Measurements from ENCODE around the gene CRYBB3. TPM values are rescaled to one million over a fixed set of nuclear protein-coding genes. Genes with fewer than 3 reads are reported as not detected.
"Not testable (repeated sequence)": the region's sequence is repeated elsewhere in the genome, so short reads cannot be mapped to it uniquely, and the experiment has no call there.

Gene CRYBB3
- total RNA-seq, 2 donors from 2014 or later: not detected

GRCh38 chr22:25174156-25174887 is 25.3 kb upstream of the CRYBB3 start:
- intact Hi-C loops (cut with DNase I): no loop called here
- DNase-seq (no peak), ATAC-seq (no peak)

- intact Hi-C loops (cut with DNase I): no loop called here
- DNase-seq (no peak), ATAC-seq (no peak)
These were observed 24.7 kb upstream of the CRYBB3 start for GRCh38 chr22:25174888-25175411.

- ATAC-seq (no peak), DNase-seq (no peak)
- intact Hi-C loops (cut with DNase I): no loop called here
These were observed 23.5 kb upstream of the CRYBB3 start for GRCh38 chr22:25176175-25176574.

DNA sequence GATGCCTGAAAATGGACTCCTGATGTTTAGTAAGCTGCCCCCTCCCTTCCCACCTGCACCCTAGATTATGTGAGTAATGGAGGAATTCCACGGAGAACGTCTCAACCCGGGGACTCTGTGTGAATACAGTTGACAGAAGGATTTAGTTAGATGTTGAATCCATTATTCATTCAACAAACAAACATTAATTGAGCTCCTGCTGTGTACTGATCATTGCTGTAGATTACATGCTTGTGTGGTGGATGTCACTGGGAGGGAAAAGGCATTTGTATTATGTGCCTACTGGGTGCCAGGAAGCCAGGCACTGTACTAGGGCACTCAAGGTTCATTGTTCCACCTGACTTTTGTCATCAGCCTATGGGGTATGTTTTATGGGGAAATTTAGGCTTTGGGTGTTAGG is 22.9 kb upstream of the CRYBB3 start:
- intact Hi-C loops (cut with DNase I): no loop called here
- ATAC-seq: no peak
- no peak for DNase-seq

DNA sequence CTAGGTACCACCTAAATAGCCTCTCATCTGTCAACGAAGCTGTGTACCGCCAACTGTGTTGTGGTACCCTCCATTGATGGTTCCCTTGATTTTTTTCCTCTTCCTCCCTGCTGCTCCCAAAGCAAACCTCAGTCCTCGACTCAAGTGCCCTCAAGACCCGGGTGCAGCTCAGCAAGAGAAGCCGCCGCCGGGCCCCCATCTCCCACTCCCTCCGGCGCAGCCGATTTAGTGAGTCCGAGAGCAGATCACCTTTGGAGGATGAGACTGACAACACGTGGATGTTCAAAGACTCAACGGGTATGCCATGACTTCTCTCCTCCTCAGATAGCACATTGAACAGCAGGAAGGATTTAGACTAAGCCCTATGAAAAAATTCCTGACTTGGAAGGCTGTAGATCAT is 22.4 kb upstream of the CRYBB3 start:
- DNase-seq: no peak
- ATAC-seq: no peak
- intact Hi-C loops (cut with DNase I): no loop called here

- no peak for ATAC-seq
- DNase-seq: no peak
- intact Hi-C loops (cut with DNase I): no loop called here
These were observed 21.8 kb upstream of the CRYBB3 start for GRCh38 chr22:25177895-25178294.

GRCh38 chr22:25178348-25178747 is 21.3 kb upstream of the CRYBB3 start:
- intact Hi-C loops (cut with DNase I); DNase-seq: not testable (repeated sequence)
- peak in 1 of 2 donors; percentile 63 for ATAC-seq

- DNase-seq; intact Hi-C loops (cut with DNase I): not testable (repeated sequence)
- ATAC-seq: peak; percentile 39 to 63
These were observed 20.6 kb upstream of the CRYBB3 start for GRCh38 chr22:25178869-25179631.

DNA sequence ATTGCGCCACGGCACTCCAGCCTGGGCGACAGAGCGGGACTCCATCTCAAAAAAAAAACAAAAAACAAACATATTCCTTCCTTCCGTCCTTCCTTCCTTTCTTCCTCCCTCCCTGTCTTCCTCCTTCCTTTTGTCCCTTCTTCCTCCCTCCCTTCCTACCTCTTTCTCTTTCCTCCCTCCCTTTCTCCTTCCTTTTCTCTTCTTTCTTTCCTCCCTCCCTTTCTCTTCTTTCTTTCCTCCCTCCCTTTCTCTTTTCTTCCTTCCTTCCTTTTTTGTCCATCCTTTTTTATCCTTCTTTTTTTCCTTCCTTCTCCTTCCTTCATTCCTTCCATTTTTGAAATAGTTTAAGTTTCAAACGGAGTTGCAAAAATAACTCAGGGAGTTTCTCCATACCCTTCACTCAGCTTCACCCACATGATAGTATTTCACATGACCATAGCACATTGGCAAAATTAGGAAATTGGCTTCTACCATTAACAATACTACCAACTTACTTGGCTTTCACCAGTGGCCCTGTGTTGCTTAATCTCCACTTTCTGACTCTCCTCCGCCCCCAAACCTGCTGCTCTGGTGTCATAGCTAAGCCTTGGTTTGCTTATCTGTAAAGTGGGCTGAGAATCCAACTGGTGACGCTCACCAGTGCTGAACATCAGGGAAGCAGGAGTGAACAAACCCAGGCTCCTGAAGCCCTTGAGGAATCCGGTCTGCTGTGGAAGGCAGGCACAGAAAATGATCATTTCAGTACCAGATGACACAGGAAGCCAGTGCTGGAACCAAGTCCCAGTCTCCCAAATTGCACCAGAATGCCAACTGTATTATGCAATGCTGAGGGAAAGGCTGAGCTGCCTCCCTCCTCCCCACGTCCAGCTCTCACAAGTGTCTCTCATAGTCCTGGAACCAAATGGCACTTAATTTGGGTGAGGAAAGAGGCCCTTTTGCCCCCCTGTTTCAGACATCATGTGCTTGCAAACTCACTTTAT is 17.2 kb upstream of the CRYBB3 start:
- no peak for DNase-seq
- peak in 1 of 2 donors; percentile 72 for ATAC-seq
- intact Hi-C loops (cut with DNase I): no loop called here

- DNase-seq (no peak), ATAC-seq (no peak)
- intact Hi-C loops (cut with DNase I): no loop called here
These were observed 15.6 kb upstream of the CRYBB3 start for GRCh38 chr22:25183949-25184619.

- no peak for DNase-seq
- ATAC-seq: no peak
- intact Hi-C loops (cut with DNase I): no loop called here
These were observed 13.5 kb upstream of the CRYBB3 start for GRCh38 chr22:25186140-25186539.

DNA sequence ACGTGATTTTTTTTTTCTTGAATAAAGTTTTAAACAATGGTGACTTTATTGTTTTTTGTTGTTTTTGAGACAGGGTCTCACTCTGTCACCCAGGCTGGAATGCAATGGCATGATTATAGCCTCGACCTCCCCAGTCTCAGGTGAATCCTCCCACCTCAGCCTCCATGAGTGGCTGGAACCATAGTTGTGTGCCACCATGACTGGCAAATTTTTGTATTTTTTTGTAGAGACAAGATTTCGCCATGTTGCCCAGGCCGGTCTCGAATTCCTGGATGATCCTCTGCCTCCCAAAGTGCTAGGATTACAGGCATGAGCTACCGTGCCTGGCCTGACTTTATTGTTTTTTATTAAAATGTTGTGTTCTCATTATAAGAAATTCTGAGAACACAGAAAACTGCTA is 12.2 kb upstream of the CRYBB3 start:
- DNase-seq (no peak), ATAC-seq (no peak)
- intact Hi-C loops (cut with DNase I): no loop called here

- intact Hi-C loops (cut with DNase I): no loop called here
- DNase-seq: no peak
- ATAC-seq: no peak
These were observed 7.3 kb upstream of the CRYBB3 start for GRCh38 chr22:25192406-25192805.

- no peak for ATAC-seq
- no peak for DNase-seq
- intact Hi-C loops (cut with DNase I): no loop called here
These were observed 6.5 kb upstream of the CRYBB3 start for GRCh38 chr22:25193130-25193529.

GRCh38 chr22:25193548-25193947 is 6.1 kb upstream of the CRYBB3 start:
- intact Hi-C loops (cut with DNase I): no loop called here
- no peak for ATAC-seq
- DNase-seq: no peak

DNA sequence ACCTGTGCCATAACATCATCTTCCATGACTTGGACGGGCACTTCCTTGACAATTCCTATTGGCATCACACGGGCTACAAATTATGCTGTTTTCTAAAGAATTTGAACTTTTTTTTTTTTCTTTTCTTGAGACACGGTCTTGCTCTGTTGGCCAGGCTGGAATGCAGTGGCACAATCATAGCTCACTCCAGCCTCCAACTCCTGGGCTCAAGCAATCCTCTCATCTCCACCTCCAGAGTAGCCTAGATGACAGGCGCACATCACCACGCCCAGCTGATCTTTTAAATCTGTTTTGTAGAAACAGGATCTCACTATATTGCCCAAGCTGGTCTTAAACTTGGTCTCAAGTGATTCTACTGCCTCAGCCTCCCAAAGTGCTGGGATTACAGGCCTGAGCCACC is 3.3 kb upstream of the CRYBB3 start:
- intact Hi-C loops (cut with DNase I): no loop called here
- no peak for DNase-seq
- ATAC-seq: no peak

GRCh38 chr22:25197340-25197739 is 2.3 kb upstream of the CRYBB3 start:
- no peak for DNase-seq
- ATAC-seq: no peak
- intact Hi-C loops (cut with DNase I): no loop called here

DNA sequence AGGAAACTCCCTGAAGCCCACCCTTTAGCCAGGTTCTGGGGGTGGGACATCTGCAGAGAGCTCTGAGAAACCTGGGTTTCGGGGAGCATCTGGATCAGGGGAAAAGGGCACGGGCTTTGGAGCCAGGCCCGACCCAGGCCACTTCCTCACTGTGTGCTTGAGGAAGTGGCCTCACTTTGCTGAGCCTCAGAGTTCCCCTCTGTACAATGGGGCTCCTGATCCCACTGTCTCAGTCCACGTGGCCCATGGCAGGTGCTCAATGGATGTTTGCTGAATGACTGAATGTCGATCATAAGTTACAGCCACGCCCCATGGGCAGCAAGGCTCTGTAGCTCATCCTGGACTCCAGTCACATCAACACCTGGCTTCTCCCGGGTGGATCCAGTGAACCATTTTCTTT is 1.3 kb downstream of the CRYBB3 start:
- intact Hi-C loops (cut with DNase I): no loop called here
- DNase-seq (no peak), ATAC-seq (no peak)
